HL-60 (cell line): Measurements from ENCODE around the gene IFITM2.
A peak's percentile ranks its signal among the peaks of the same experiment; 100 is the strongest.

ENCODE experiments used
- CTCF ChIP-seq: IDR thresholded peaks from one replicate; pipeline ENCODE4 v1.5.1; 2011; ENCODE audit warnings: low read length, control low read depth, inconsistent platforms; ENCODE audit not compliant: insufficient read depth
- GABPA ChIP-seq: IDR thresholded peaks from 2 replicates; pipeline ENCODE4 v1.6.1; 2012; ENCODE audit warnings: low read depth
- POLR2AphosphoS5 ChIP-seq: IDR thresholded peaks from 2 replicates; pipeline ENCODE4 v1.6.1; 2012; ENCODE audit warnings: low read depth
- REST ChIP-seq: IDR thresholded peaks from 2 replicates; pipeline ENCODE4 v1.6.1; 2012; ENCODE audit warnings: low read depth; ENCODE audit not compliant: insufficient replicate concordance

DNA sequence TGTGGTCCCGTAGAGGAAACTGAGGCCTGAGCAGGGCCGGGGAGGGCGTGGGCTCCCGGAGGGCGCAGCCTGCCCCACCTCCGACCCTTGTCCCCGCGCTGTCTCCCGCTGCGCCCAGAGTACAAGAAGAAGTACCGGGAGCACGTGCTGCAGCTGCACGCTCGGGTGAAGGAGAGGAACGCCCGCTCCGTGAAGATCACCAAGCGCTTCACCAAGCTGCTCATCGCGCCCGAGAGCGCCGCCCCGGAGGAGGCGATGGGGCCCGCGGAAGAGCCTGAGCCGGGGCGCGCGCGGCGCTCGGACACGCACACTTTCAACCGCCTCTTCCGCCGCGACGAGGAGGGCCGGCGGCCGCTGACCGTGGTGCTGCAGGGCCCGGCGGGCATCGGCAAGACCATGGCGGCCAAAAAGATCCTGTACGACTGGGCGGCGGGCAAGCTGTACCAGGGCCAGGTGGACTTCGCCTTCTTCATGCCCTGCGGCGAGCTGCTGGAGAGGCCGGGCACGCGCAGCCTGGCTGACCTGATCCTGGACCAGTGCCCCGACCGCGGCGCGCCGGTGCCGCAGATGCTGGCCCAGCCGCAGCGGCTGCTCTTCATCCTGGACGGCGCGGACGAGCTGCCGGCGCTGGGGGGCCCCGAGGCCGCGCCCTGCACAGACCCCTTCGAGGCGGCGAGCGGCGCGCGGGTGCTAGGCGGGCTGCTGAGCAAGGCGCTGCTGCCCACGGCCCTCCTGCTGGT is 27.5 kb upstream of the IFITM2 start:
- TF ChIP-seq REST: peak; percentile 89
- no peak for TF ChIP-seq CTCF
- no peak for TF ChIP-seq POLR2AphosphoS5
- no peak for TF ChIP-seq GABPA
